PC-3 (cell line): Measurements from ENCODE around the gene TCERG1.
"Not testable (repeated sequence)": the region's sequence is repeated elsewhere in the genome, so short reads cannot be mapped to it uniquely, and the experiment has no call there.

ENCODE experiments used
- CTCF ChIP-seq: fragments of 300-600 bp; sonication (generic); conservative IDR thresholded peaks from 2 replicates; pipeline ENCODE4 v1.5.1; 2017; ENCODE audit warnings: antibody characterized with exemption, low read depth, mild to moderate bottlenecking, low read length
- EZH2 ChIP-seq: fragments of 300-600 bp; sonication (generic); IDR thresholded peaks from one replicate; pipeline ENCODE4 v1.6.1; 2017; ENCODE audit warnings: antibody characterized with exemption, mild to moderate bottlenecking, low read length; ENCODE audit not compliant: unreplicated experiment

- not testable (repeated sequence) for TF ChIP-seq EZH2, CTCF
Observed at GRCh38 chr5:146556884-146557283, 109.8 kb downstream of the TCERG1 start.
